RWPE2 (cell line): ENCODE data around the gene SDHAF2.
A peak's percentile ranks its signal among the peaks of the same experiment; 100 is the strongest.

ENCODE experiments used
- ATAC-seq: fragments of 200-7000 bp; cut with Tn5 transposase; 3 replicates; pipeline ENCODE4 v1.9.1; 2021; ENCODE audit warnings: low read depth
- DNase-seq: peaks from one replicate; pipeline ENCODE4 v3.0.0-alpha.2; 2020; ENCODE audit warnings: low spot score
- H3K27ac ChIP-seq: fragments of 450-650 bp; 2 replicates; pipeline ENCODE4 v1.5.1; 2017; ENCODE audit warnings: mild to moderate bottlenecking; ENCODE audit not compliant: poor library complexity, severe bottlenecking
- H3K27me3 ChIP-seq: fragments of 250-450 bp; sonication (Bioruptor Pico); 2 replicates; pipeline ENCODE4 v1.5.1; 2021; ENCODE audit warnings: mild to moderate bottlenecking, moderate library complexity; ENCODE audit not compliant: insufficient read depth, poor library complexity, severe bottlenecking
- H3K36me3 ChIP-seq: fragments of 250-450 bp; sonication (Bioruptor Pico); 2 replicates; pipeline ENCODE4 v1.5.1; 2020; ENCODE audit warnings: low read depth, mild to moderate bottlenecking, moderate library complexity
- H3K4me1 ChIP-seq: fragments of 250-450 bp; sonication (Bioruptor Pico); 2 replicates; pipeline ENCODE4 v1.5.1; 2021; ENCODE audit warnings: mild to moderate bottlenecking, moderate library complexity; ENCODE audit not compliant: insufficient read depth, poor library complexity, severe bottlenecking
- H3K4me3 ChIP-seq: fragments of 250-450 bp; sonication (Bioruptor Pico); 2 replicates; pipeline ENCODE4 v1.5.1; 2021; ENCODE audit warnings: mild to moderate bottlenecking, moderate library complexity; ENCODE audit not compliant: severe bottlenecking
- H3K9me3 ChIP-seq: fragments of 250-450 bp; sonication (Bioruptor Pico); 2 replicates; pipeline ENCODE4 v1.5.1; 2021; ENCODE audit warnings: mild to moderate bottlenecking, moderate library complexity; ENCODE audit not compliant: severe bottlenecking
- TF ChIP-seq, protein P1 (sequence below): fragments of 450-650 bp; IDR thresholded peaks from one replicate; pipeline ENCODE4 v1.5.1; 2017; ENCODE audit warnings: mild to moderate bottlenecking, moderate library complexity; ENCODE audit not compliant: poor library complexity, severe bottlenecking

Gene SDHAF2

DNA sequence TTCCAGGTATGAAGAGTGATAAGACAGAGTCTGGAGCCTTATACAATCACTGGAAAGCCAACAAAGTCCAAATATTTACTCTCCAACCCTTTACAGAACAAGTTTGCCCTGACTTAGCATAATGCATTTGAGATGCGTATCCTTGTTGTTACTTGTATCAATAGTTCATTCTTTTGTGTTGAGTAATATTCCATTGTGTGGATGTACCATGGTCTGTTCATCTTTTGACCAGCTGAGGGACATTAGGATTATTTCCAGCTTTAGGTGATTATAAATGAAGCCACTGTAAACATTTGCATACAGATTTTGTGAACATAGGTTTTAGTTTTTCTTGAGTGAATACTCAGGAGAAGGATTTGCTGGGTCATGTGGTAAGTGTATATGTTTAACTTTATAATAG, 9.7 kb downstream of the SDHAF2 start:
- TF ChIP-seq, protein P1, sequence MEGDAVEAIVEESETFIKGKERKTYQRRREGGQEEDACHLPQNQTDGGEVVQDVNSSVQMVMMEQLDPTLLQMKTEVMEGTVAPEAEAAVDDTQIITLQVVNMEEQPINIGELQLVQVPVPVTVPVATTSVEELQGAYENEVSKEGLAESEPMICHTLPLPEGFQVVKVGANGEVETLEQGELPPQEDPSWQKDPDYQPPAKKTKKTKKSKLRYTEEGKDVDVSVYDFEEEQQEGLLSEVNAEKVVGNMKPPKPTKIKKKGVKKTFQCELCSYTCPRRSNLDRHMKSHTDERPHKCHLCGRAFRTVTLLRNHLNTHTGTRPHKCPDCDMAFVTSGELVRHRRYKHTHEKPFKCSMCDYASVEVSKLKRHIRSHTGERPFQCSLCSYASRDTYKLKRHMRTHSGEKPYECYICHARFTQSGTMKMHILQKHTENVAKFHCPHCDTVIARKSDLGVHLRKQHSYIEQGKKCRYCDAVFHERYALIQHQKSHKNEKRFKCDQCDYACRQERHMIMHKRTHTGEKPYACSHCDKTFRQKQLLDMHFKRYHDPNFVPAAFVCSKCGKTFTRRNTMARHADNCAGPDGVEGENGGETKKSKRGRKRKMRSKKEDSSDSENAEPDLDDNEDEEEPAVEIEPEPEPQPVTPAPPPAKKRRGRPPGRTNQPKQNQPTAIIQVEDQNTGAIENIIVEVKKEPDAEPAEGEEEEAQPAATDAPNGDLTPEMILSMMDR = no peak
- ATAC-seq = no peak
- Histone ChIP-seq H3K36me3 (peaks cover 80% of the 10 kb centered on the region), H3K27me3 (no peaks in the 10 kb centered on the region), H3K4me1 (peaks cover 3% of the 10 kb centered on the region), H3K27ac (no peak overlapping the region), H3K4me3 (no peak overlapping the region), H3K9me3 (no peaks in the 10 kb centered on the region)
- no peak for DNase-seq

DNA sequence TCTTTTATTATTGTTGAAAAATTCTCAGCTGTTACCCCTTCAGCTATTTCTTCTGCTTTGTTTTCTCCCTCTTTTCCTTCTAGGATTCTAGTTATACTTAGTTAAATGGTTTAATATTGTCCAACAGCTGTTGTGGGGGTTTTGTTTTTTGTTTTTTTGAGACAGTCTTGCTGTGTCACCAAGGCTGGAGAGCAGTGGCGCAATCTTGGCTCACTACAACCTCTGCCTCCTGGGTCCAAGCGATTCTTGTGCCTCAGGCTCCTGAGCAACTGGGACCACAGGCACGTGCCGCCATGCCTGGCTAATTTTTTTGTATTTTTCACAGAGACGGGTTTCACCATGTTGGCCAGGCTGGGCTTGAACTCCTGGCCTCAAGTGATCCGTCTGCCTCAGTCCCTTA, 12.7 kb downstream of the SDHAF2 start:
- Histone ChIP-seq H3K36me3 (peaks cover 77% of the 10 kb centered on the region), H3K4me3 (no peak overlapping the region), H3K9me3 (no peaks in the 10 kb centered on the region), H3K27ac (no peak overlapping the region), H3K27me3 (no peaks in the 10 kb centered on the region), H3K4me1 (no peaks in the 10 kb centered on the region)
- DNase-seq (no peak), ATAC-seq (no peak)
- TF ChIP-seq, protein P1 = no peak

DNA sequence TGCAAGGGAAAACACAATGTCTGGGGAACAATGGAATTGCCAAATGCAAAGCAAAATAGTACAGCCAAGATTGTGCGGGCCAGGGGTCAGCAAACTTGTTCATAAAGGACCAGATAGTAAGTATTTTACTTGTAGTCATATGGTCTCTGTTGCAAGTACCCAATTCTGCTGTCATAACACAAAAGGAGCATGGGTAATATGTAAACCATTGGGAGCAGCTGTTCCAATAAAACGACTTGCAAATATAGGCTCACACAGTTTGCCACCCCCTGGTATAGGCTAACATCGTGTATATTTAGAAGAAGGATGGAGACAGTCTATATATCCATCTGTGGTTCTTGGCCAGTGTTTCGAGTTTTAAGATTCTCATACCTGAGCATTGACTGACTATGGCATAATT, 15.6 kb downstream of the SDHAF2 start:
- peaks cover 63% of the 10 kb centered on the region for H3K36me3 ChIP-seq
- no peak for ATAC-seq

DNA sequence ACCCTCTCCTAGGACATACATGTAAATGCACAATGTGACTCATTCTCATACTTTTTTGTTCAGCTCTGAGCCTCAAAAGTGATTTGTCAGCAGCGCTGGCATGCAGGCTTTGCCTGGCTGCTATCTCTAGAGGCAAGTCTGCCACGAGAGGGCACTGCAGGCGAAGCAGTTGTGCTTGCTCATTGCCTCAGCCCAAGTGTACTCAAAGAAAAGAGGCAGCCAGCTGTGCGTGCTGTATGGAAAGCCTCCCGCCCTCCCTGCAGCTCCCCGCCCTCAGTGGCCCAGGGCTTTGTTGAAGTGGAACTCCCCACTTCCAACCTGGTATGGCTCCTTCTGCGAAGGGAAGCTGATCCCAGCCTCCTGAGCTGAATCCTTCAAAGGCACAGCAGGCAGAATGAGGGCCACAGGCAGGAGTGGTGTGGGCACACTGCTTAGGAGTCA, 16.3 kb downstream of the SDHAF2 start:
- Histone ChIP-seq H3K27ac (no peak overlapping the region), H3K9me3 (no peaks in the 10 kb centered on the region), H3K27me3 (no peaks in the 10 kb centered on the region), H3K36me3 (peaks cover 58% of the 10 kb centered on the region), H3K4me3 (no peak overlapping the region), H3K4me1 (no peaks in the 10 kb centered on the region)
- DNase-seq = peak; percentile 84
- ATAC-seq = peak; percentile 97
- TF ChIP-seq, protein P1 = peak; percentile 94

More for the DNA sequence above, 15.6 kb downstream of the SDHAF2 start:
- no peak for DNase-seq
- Histone ChIP-seq H3K27me3 (no peaks in the 10 kb centered on the region), H3K9me3 (no peaks in the 10 kb centered on the region), H3K4me1 (no peaks in the 10 kb centered on the region), H3K27ac (no peak overlapping the region), H3K4me3 (no peak overlapping the region)
- TF ChIP-seq, protein P1 = no peak

DNA sequence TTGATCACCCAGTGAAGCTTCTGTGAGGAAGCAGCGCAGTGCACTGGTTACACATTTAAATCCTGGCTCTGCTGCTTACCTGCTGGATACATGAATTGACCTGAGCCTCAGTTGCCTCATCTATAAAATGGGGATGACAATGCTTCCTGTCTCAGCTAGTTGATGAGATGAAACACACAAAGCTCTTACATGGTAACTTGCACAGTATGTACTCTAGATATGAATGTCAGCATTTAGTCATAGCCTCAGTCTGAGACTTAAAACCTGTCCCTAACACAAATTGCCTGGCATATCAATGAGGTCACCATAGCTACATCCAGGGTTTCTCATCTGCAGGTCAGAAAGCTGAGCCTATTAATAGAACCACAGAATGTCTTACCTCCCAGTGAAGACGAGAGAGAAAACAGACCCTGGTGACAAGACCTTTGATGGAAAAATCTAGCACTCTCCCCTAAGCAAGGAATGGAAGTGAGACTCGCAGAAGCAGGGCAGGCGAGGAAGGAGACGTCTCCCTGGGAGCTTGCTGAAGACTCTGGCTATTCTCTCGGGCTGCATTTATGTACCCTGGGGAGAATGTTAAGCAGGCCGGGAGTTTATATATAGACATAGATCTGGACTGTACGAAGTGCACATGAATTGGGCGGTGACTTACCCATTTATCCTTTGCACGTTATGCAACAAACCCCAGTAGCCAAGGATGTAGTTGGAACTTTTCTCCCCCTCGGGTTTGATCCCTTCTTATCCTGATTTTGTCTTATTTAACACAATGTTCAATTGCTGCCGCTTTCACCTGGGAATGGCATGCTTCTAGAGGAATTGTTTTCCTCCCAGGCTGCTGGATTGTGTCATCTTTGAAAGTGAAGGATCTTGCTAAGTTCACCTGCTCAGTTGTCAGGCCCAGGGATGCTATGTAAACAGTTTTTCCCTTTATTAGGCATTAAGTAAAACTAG, 18.0 kb downstream of the SDHAF2 start:
- H3K27ac ChIP-seq = no peak overlapping the region
- H3K36me3 ChIP-seq = peaks cover 48% of the 10 kb centered on the region
- no peaks in the 10 kb centered on the region for H3K4me1 ChIP-seq
- ATAC-seq (no peak), DNase-seq (no peak)
- H3K9me3 ChIP-seq = no peaks in the 10 kb centered on the region
- TF ChIP-seq, protein P1 = no peak
- no peaks in the 10 kb centered on the region for H3K27me3 ChIP-seq
- no peak overlapping the region for H3K4me3 ChIP-seq
